ENCODE measurements around the gene VEPH1.

The VEPH1 gene

GRCh38 chr3:157502916-157503595 is at the start of gene VEPH1:
TSS of gene VEPH1 (minus strand) at chr3:157503416. CDS start at chr3:157495349, 8,067 bp downstream.
- Histone ChIP-seq H3K27ac (no peak within 1 kb of the TSS), H3K4me3 (no peak within 1 kb of the TSS)

GRCh38 chr3:157551961-157552360 is 48.7 kb upstream of the VEPH1 start:
- no peak overlapping the region for H3K4me3 ChIP-seq
- H3K27ac ChIP-seq: no peak overlapping the region

- no peak overlapping the region for H3K27ac ChIP-seq
- no peak overlapping the region for H3K4me3 ChIP-seq
These were observed 46.3 kb upstream of the VEPH1 start for GRCh38 chr3:157549498-157549897.

- Histone ChIP-seq H3K27ac (no peak overlapping the region), H3K4me3 (no peak overlapping the region)
These were observed 41.4 kb upstream of the VEPH1 start for GRCh38 chr3:157544501-157545130.

- H3K4me3 ChIP-seq: peak overlapping the region; percentile 16 to 37 (median 23)
- H3K27ac ChIP-seq: peak overlapping the region in 5 of 21 experiments; percentile 3 to 53 (median 20)
These were observed 40.4 kb upstream of the VEPH1 start for GRCh38 chr3:157543501-157544035.

GRCh38 chr3:157542711-157543500 is 39.7 kb upstream of the VEPH1 start:
- H3K4me3 ChIP-seq: peak overlapping the region; percentile 16 to 37 (median 23)
- peak overlapping the region in 8 of 21 experiments; percentile 3 to 58 (median 34) for H3K27ac ChIP-seq

- Histone ChIP-seq H3K27ac (no peak overlapping the region), H3K4me3 (no peak overlapping the region)
These were observed 38.5 kb upstream of the VEPH1 start for GRCh38 chr3:157541506-157542236.

GRCh38 chr3:157540656-157541055 is 37.4 kb upstream of the VEPH1 start:
- H3K4me3 ChIP-seq: no peak overlapping the region
- no peak overlapping the region for H3K27ac ChIP-seq

GRCh38 chr3:157535667-157536066 is 32.5 kb upstream of the VEPH1 start:
- Histone ChIP-seq H3K4me3 (no peak overlapping the region), H3K27ac (no peak overlapping the region)

- H3K27ac ChIP-seq: no peak overlapping the region
These were observed 31.5 kb upstream of the VEPH1 start for GRCh38 chr3:157534725-157535161.

GRCh38 chr3:157533298-157534070 is 30.3 kb upstream of the VEPH1 start:
- H3K4me3 ChIP-seq: no peak overlapping the region
- peak overlapping the region in 4 of 21 experiments; percentile 2 to 60 (median 36) for H3K27ac ChIP-seq

More at GRCh38 chr3:157534725-157535161, 31.5 kb upstream of the VEPH1 start:
- no peak overlapping the region for H3K4me3 ChIP-seq

GRCh38 chr3:157532529-157533297 is 29.5 kb upstream of the VEPH1 start:
- Histone ChIP-seq H3K4me3 (no peak overlapping the region), H3K27ac (peak overlapping the region in 4 of 21 experiments; percentile 2 to 60 (median 36))

- no peak overlapping the region for H3K27ac ChIP-seq
- no peak overlapping the region for H3K4me3 ChIP-seq
These were observed 28.6 kb upstream of the VEPH1 start for GRCh38 chr3:157531771-157532170.

- no peak overlapping the region for H3K4me3 ChIP-seq
- no peak overlapping the region for H3K27ac ChIP-seq
These were observed 28.1 kb upstream of the VEPH1 start for GRCh38 chr3:157531301-157531660.

- no peak overlapping the region for H3K27ac ChIP-seq
These were observed 27.6 kb upstream of the VEPH1 start for GRCh38 chr3:157530637-157531300.

GRCh38 chr3:157529751-157530150 is 26.5 kb upstream of the VEPH1 start:
- H3K4me3 ChIP-seq: no peak overlapping the region
- H3K27ac ChIP-seq: no peak overlapping the region

More at GRCh38 chr3:157530637-157531300, 27.6 kb upstream of the VEPH1 start:
- no peak overlapping the region for H3K4me3 ChIP-seq

- Histone ChIP-seq H3K4me3 (no peak overlapping the region), H3K27ac (no peak overlapping the region)
These were observed 25.9 kb upstream of the VEPH1 start for GRCh38 chr3:157529085-157529484.
